ENCODE measurements around the gene APIP.
"Not testable (repeated sequence)": the region's sequence is repeated elsewhere in the genome, so short reads cannot be mapped to it uniquely, and the experiment has no call there.

APIP gene

DNA sequence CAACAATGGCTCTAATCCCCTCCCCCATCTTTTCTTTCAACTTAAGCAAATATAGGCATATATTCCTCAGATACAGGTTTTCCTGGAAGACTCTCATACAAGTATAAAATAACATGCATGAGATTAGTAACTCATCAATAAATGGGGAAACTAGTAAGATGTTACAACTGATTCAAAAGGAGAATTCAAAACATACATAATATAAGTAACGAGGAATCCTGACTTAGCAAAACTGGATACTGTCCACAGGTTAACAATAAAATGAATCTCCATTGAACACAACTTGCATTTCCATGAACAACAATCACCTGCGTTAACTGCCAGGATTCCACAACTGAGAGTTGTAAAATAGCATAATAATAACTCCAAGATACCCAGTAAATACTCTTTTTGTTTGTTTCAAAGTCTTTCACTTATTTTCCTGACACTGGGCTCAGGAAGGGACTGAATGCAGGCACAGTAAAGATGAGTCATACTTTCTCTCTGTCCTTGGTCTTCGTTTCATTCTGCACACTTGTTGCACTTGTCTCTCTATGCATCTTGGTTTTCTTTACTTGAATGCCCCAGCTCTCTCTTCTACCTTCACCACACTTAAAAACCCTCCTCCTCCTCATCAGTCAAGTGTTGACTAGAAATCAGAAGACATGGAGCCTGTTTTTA is 8.1 kb downstream of the APIP start:
- Mint-ChIP-seq H3K36me3 (peaks cover 23% of the 10 kb centered on the region), H3K4me1 (peaks cover 19% of the 10 kb centered on the region)

DNA sequence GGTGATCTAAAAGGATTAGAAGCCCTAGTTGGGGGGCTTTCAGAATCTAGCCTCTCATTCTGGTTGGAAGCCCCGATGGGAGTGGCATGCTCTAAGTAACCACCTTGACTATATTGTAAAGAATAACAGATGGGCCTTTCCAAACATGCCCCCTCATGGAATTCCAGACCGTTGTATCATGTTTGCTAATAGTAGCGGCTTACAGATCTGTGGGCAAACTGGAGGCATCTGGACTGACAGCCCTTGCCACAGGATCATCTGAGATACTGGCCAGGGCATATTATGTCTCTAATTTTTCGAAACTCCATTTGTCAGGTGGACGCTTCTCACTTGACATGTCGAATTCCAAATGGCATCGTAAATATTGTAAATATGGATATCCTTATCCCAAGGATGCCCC is 10.5 kb downstream of the APIP start:
- H3K4me3 Mint-ChIP-seq, result no peak overlapping the region
- H3K27me3 Mint-ChIP-seq, result no peaks in the 10 kb centered on the region
- peaks cover 24% of the 10 kb centered on the region for H3K36me3 Mint-ChIP-seq
- H3K27ac Mint-ChIP-seq, result no peak overlapping the region
- H3K4me1 Mint-ChIP-seq, result peaks cover 14% of the 10 kb centered on the region
- H3K9me3 Mint-ChIP-seq, result peaks cover under 1% of the 10 kb centered on the region

More for the DNA sequence above, 8.1 kb downstream of the APIP start:
- Mint-ChIP-seq H3K4me3 (no peak overlapping the region), H3K27ac (no peak overlapping the region), H3K27me3 (no peaks in the 10 kb centered on the region), H3K9me3 (no peaks in the 10 kb centered on the region)

DNA sequence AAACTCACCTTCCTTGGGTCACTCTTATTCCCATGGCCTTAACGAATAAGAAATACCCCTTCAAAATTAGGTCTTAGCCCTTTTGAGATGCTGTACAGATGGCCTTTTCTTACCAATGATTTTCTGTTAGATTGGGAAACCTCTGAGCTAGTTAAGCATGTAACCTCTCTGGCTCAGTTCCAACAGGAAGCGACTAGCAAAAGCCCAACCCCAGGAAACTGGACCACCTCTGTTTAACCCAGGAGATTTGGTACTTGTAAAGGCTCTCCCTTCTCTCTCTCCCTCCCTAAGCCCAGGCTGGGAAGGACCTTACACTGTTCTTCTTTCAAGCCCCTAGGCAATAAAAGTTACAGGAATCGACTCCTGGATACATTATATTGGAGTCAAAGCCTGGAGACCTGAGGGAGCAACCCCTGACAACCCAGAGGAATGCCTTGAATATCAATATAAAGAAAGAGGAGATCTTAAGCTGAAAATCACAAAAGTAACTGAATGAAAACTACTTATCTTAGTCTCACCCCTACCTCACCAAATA is 11.7 kb downstream of the APIP start:
- H3K27me3 Mint-ChIP-seq, result no peaks in the 10 kb centered on the region
- H3K9me3 Mint-ChIP-seq, result peaks cover 5% of the 10 kb centered on the region
- no peak overlapping the region for H3K4me3 Mint-ChIP-seq
- peaks cover 14% of the 10 kb centered on the region for H3K4me1 Mint-ChIP-seq
- H3K27ac Mint-ChIP-seq, result no peak overlapping the region
- peaks cover 29% of the 10 kb centered on the region for H3K36me3 Mint-ChIP-seq

DNA sequence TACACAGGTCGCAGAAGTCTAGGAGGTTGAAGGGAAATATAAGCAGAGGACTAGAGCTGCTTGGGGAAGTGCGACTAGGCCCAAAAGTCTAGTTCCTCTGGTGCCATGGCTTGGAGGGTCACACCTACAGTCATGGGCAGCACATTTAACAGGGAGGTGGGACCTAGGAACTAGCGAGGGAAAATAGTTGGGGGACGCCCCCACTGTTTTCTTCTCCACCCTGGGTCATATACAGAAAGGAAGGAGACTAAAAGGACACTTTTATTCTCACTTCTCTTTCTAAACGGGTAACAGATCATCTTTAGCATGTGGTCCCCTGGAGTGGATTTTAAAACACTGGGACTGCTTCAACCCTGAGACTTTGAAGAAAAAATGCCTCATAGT is 16.6 kb downstream of the APIP start:
- no peak overlapping the region for H3K4me3 Mint-ChIP-seq
- H3K4me1 Mint-ChIP-seq, result peaks cover 5% of the 10 kb centered on the region
- H3K36me3 Mint-ChIP-seq, result peaks cover 29% of the 10 kb centered on the region
- no peaks in the 10 kb centered on the region for H3K27me3 Mint-ChIP-seq
- no peak overlapping the region for H3K27ac Mint-ChIP-seq
- peaks cover 5% of the 10 kb centered on the region for H3K9me3 Mint-ChIP-seq

DNA sequence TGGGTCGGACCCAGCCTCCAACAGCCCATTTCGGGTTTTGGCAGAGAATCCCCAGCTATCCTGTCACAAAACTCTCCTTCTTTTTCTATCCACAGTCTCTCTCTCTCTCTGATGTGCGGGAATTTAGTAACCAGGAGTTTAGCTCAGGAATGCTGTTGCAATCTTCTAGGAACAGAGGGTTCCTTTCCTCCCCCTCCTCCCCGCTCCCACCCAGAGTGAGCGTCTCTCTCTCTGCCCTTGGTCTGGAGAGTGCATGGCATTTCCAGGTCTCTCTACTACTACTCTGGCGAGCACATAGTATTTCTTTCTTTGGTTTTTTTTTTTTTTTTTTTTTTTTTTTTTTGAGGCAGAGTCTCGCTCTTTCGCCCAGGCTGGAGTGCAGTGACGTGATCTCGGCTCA is 17.7 kb downstream of the APIP start:
- Mint-ChIP-seq H3K4me3 (no peak overlapping the region), H3K36me3 (peaks cover 25% of the 10 kb centered on the region), H3K27me3 (no peaks in the 10 kb centered on the region), H3K9me3 (peaks cover 5% of the 10 kb centered on the region), H3K27ac (no peak overlapping the region), H3K4me1 (no peaks in the 10 kb centered on the region)

DNA sequence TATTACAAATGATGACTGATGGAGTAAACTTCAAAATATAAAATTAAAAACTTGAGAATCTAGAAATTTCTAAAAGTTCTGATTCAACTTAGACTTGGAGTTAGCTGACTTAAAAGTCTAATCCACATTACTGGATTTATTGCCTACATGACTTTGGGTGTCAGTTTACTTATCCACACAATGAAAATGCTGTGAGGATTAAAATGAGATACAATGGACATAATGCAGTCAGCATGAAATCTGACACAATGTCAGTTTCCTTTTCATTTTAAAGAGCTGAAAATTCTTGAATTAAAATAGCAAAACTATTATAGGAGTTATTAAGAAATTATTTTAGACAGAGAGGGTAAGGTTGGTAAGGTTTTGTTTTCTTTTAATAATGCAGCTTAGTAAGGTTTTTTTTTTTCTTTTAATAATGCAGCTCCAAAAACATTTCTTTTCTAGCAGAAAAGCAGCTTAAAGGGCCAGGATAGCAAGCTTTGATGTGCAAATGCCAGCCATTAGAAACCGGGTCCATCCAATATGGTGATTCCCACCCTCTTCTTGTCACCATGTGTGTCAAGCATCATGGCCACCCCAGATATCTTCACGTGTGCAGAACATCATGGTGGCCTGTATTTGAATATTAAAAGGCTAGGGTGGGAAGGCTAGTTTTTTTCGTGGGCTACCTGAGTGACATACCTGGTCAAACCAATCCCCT is 18.9 kb downstream of the APIP start:
- Mint-ChIP-seq H3K27me3 (no peaks in the 10 kb centered on the region), H3K9me3 (peaks cover 5% of the 10 kb centered on the region), H3K27ac (no peak overlapping the region), H3K4me1 (no peaks in the 10 kb centered on the region), H3K4me3 (no peak overlapping the region), H3K36me3 (peaks cover 20% of the 10 kb centered on the region)

DNA sequence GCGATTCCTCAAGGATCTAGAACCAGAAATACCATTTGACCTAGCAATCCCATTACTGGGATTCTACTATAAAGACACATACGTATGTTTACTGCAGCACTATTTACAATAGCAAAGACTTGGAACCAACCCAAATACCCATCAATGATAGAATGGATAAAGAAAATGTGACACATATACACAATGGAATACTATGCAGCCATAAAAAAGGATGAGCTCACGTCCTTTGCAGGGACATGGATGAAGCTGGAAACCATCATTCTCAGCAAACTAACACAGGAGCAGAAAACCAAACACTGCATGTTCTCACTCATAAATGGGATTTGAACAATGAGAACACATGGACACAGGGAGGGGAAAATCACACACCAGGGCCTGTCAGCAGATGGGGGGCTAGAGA is 20.0 kb downstream of the APIP start:
- H3K27me3 Mint-ChIP-seq, H3K9me3 Mint-ChIP-seq, H3K4me1 Mint-ChIP-seq, H3K4me3 Mint-ChIP-seq, H3K27ac Mint-ChIP-seq: not testable (repeated sequence)
- H3K36me3 Mint-ChIP-seq, result peaks cover 17% of the 10 kb centered on the region

DNA sequence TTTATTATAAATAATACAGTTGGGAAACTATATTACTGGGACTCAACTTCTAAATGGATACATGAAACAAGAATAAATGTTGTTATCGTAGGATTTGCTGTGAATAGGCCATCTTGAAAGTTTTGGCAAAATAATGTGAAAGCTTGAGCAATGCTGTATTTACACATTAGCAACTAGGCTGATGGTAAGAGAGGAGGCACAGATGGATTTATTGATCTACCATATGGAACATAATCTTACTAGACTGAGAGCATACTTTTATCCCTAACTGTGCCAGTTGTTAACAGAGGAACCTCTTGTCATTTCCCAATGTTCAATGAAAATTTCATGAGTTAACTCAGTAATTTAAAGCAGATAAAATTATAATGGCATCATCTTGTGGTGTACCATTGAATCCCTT is 22.8 kb downstream of the APIP start:
- Mint-ChIP-seq H3K9me3 (no peaks in the 10 kb centered on the region), H3K27me3 (no peaks in the 10 kb centered on the region), H3K4me1 (no peaks in the 10 kb centered on the region), H3K27ac (no peak overlapping the region), H3K4me3 (no peak overlapping the region), H3K36me3 (peaks cover 9% of the 10 kb centered on the region)

DNA sequence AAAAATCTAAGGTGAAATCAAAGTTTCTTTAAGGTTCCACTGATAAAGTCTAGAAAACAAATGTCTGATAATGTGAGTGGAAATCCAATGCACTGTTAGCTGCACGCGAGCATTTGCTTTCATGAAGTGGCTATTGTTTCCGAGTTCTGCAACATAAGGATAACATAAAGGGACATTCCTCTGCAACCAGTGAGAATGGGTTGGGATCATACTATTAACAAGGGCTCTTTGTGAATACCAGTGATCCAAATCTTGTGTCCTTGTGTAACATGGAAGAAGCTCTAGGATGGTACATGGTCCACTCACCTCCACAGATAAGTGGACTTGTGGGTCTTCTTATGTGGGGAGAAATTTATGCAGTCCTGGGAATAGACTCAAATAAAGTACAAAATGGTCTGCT is 24.6 kb downstream of the APIP start:
- Mint-ChIP-seq H3K27ac (no peak overlapping the region), H3K4me3 (no peak overlapping the region), H3K4me1 (no peaks in the 10 kb centered on the region), H3K27me3 (no peaks in the 10 kb centered on the region), H3K9me3 (no peaks in the 10 kb centered on the region), H3K36me3 (peaks cover 10% of the 10 kb centered on the region)

DNA sequence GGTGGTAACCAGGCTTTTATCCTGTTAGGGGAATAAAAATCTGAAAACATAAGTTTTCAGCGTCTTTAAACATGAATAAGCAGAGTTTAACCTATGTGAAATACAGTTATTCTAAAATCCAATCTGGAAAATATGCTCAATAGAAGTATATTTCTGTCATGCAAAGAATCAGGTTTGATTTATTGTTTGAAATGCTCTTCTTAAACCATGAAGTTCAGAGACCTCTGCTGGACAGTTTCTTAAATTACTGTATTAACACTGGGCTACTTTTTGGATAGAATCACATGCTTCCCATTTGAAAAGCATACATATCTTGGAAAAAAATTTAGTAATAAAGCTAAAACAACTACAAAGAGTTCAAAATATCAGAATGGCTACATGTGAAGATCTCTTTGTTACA is 25.4 kb downstream of the APIP start:
- peaks cover 7% of the 10 kb centered on the region for H3K36me3 Mint-ChIP-seq
- H3K4me3 Mint-ChIP-seq, result no peak overlapping the region
- H3K9me3 Mint-ChIP-seq, result no peaks in the 10 kb centered on the region
- no peak overlapping the region for H3K27ac Mint-ChIP-seq
- no peaks in the 10 kb centered on the region for H3K4me1 Mint-ChIP-seq
- H3K27me3 Mint-ChIP-seq, result no peaks in the 10 kb centered on the region

DNA sequence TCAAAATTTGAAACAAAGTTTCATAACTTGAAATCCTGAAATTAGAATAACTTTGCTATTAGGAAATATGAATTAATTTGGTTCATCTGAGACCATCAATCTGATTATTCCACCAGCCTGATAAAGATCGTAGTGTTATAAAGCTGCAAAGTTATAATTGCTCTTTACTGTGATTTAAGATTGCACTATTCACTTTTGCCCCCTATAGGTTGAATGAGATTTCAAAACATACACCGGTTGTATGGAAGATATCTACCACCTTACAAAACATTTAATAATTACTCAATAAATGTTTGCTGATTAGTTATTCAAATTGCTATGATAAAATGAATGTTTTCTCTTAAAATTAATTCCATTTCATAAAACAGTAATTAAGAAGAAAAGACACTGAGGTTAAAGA is 26.1 kb downstream of the APIP start:
- Mint-ChIP-seq H3K4me1 (no peaks in the 10 kb centered on the region), H3K27ac (no peak overlapping the region), H3K9me3 (no peaks in the 10 kb centered on the region), H3K27me3 (no peaks in the 10 kb centered on the region), H3K4me3 (no peak overlapping the region), H3K36me3 (peaks cover 9% of the 10 kb centered on the region)

DNA sequence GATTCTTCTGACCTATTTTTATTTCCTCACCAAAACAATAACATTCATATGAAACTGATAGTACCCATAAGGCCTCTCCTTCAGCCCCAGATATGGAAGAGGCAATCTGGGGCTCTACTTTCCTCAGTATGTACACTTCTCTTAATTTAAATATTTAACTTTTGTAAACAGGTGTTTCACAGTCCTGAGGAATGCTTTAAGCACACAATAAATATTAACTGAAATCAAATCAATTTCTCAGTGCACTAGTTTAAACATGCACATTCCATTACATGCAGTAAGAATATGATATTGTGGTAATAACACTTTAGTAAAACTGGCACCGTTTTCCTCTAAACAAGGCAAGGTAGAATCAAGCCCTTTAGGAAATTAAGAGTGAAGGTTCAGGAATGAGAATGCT is 28.9 kb downstream of the APIP start:
- Mint-ChIP-seq H3K4me1 (no peaks in the 10 kb centered on the region), H3K9me3 (no peaks in the 10 kb centered on the region), H3K36me3 (peaks cover 20% of the 10 kb centered on the region), H3K27me3 (no peaks in the 10 kb centered on the region), H3K27ac (no peak overlapping the region), H3K4me3 (no peak overlapping the region)

DNA sequence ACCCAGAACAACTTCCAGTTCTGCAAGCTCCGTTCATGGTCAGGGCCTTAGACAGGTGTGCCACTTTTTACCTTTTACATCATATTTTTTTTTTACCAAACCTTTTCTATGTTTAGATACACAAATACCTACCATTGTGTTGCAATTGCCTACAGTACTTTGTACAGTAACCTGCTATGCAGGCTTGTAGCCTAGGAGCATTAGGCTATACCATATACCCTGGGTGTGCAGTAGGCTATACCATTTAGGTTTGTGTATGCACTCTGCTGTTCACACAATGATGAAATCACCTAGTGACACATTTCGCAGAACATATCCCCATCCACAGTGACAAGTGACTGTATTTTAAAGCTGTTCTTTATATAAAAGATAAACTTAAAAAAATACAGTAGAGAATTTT is 29.6 kb downstream of the APIP start:
- no peak overlapping the region for H3K4me3 Mint-ChIP-seq
- no peaks in the 10 kb centered on the region for H3K4me1 Mint-ChIP-seq
- H3K36me3 Mint-ChIP-seq, result peaks cover 24% of the 10 kb centered on the region
- no peaks in the 10 kb centered on the region for H3K9me3 Mint-ChIP-seq
- H3K27me3 Mint-ChIP-seq, result no peaks in the 10 kb centered on the region
- no peak overlapping the region for H3K27ac Mint-ChIP-seq

DNA sequence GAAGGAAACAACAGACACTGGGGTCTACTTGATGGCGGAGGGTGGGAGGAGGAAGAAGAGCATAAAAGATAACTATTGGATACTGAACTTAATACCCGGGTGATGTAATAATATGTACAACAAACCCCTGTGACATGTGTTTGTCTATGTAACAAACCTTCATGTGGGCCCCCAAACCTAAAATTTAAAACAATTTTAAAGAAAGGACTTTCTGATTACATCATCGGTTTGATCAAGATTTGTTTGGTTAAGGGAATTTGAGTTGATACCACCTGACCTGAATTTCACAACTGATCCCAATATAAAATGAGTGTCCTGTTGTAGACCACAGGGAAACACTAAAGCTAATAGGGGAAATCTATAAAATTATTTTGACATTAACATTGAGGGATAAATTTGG is 34.3 kb downstream of the APIP start:
- Mint-ChIP-seq H3K27me3 (no peaks in the 10 kb centered on the region), H3K9me3 (no peaks in the 10 kb centered on the region), H3K4me3 (no peak overlapping the region), H3K4me1 (no peaks in the 10 kb centered on the region), H3K36me3 (peaks cover 19% of the 10 kb centered on the region), H3K27ac (no peak overlapping the region)

DNA sequence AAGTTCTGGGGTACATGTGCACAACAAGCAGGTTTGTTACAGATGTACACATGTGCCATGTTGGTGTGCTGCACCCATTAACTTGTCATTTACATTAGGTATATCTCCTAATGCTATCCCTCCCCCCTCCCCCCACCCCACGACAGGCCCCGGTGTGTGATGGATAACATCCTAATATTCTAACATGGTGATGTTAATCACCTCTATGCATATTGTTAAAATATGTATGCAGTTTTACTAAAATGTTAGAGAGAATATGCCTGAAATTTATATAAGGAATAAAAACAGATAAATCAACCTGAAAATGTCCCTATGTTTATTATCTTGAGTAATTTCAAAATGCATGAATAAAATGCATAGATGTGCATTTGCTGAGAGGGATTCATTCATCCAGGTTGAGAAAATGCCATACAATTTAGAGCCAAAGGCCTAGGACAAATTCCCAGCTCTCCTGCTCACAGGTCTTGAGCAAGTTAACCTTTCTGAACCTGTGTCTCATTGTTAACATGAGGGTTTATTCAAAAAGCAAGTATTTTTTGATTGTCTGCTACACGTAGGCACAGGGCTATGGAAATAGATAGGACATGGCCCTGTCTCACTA is 38.7 kb downstream of the APIP start:
- Mint-ChIP-seq H3K4me3 (no peak overlapping the region), H3K4me1 (no peaks in the 10 kb centered on the region), H3K36me3 (peaks cover 11% of the 10 kb centered on the region), H3K27me3 (no peaks in the 10 kb centered on the region), H3K27ac (no peak overlapping the region), H3K9me3 (no peaks in the 10 kb centered on the region)

DNA sequence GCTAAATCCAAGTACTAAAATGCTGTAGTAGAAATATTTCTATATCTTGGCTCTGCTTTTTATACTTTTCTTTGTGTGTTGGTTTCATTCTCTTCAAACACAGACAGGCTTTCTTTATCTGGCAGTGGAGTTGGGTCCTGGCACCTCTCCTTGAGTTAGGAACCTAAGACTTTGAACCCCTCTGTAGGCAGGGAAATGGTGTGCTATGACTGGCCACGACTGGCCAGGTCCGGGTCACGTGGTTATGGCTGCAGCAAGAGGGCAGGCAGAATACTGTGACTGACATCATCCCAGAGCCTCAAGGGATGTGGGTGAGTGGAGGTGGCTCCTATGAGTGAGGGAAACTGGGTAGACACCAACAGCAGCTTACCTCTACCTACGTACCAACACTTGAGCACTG is 42.0 kb downstream of the APIP start:
- Mint-ChIP-seq H3K4me3 (no peak overlapping the region), H3K27me3 (no peaks in the 10 kb centered on the region), H3K9me3 (no peaks in the 10 kb centered on the region), H3K27ac (no peak overlapping the region), H3K36me3 (peaks cover 7% of the 10 kb centered on the region), H3K4me1 (no peaks in the 10 kb centered on the region)

Measured in activated naive CD4-positive, alpha-beta T cell treated with anti-CD3 and anti-CD28 coated beads, Interleukin-2, amount 50 U/mL, for 24 hours (primary cell).